ENCODE measurements around the gene SPX. TPM values are rescaled to one million over a fixed set of nuclear protein-coding genes. Genes with fewer than 3 reads are reported as not detected.

The SPX gene
- total and polyA plus RNA-seq, 2 of the 8 experiments (the other 6 are each of a cell fraction or from before 2014, with no cell fraction given) = 1.2 to 1.3 TPM

- no peak for TF ChIP-seq CHD7 (IDR thresholded peaks at IDR 0.05; ENCODE audit: insufficient replicate concordance, low read length)
- TF ChIP-seq HDAC2 (IDR thresholded peaks at IDR 0.05; ENCODE audit: borderline replicate concordance in 1 of 2, low read depth in 2 of 2, low read length in 2 of 2) = no peak
- TF ChIP-seq BRCA1 (IDR thresholded peaks at IDR 0.05; ENCODE audit: low read depth, low read length) = no peak
- no peak for TF ChIP-seq JUN (IDR thresholded peaks at IDR 0.05; ENCODE audit: low read depth, low read length)
- TF ChIP-seq EGR1 (IDR thresholded peaks at IDR 0.05; ENCODE audit: borderline replicate concordance, low read depth, low read length) = no peak
- no peak for TF ChIP-seq CTBP2 (IDR thresholded peaks at IDR 0.05; ENCODE audit: borderline replicate concordance, insufficient read depth, insufficient read length, low read length)
- TF ChIP-seq E2F6 (IDR thresholded peaks at IDR 0.05) = no peak
- no peak for TF ChIP-seq MAX (IDR thresholded peaks at IDR 0.05)
- no peak for TF ChIP-seq CREB1 (IDR thresholded peaks at IDR 0.05)
- TF ChIP-seq CBX5 (IDR thresholded peaks at IDR 0.05; ENCODE audit: low read depth, low read length) = no peak
These were observed 25.3 kb upstream of the SPX start (continued) for GRCh38 chr12:21500786-21501257.

Data from H1 (cell line).